Fibroblast of lung (primary cell): ENCODE data around the gene ELAVL1. TPM values are rescaled to one million over a fixed set of nuclear protein-coding genes. Genes with fewer than 3 reads are reported as not detected.

ENCODE experiments used
- DNase-seq, 2 donors: peaks; one replicate each; pipeline versions ENCODE4 v3.0.0 to v3.0.0-alpha.2; 2010; ENCODE audit warnings: low read depth in 2 of 2
- H2AFZ ChIP-seq: 2 replicates; pipeline ENCODE4 v1.5.1; 2012; ENCODE audit warnings: low read length, control low read depth, inconsistent platforms
- H3K27ac ChIP-seq: 2 replicates; pipeline ENCODE4 v1.5.1; 2011; ENCODE audit warnings: low read length, control low read depth; ENCODE audit not compliant: insufficient read depth
- H3K27me3 ChIP-seq: 2 replicates; pipeline ENCODE4 v1.5.1; 2011; ENCODE audit warnings: mild to moderate bottlenecking, low read length; ENCODE audit not compliant: control insufficient read depth, insufficient read depth
- H3K36me3 ChIP-seq: 2 replicates; pipeline ENCODE4 v1.5.1; 2011; ENCODE audit warnings: low read length; ENCODE audit not compliant: control insufficient read depth, insufficient read depth
- H3K4me1 ChIP-seq: 2 replicates; pipeline ENCODE4 v1.5.1; 2011; ENCODE audit warnings: low read length; ENCODE audit not compliant: control insufficient read depth, insufficient read depth; ENCODE audit errors: extremely low read depth
- H3K4me2 ChIP-seq: 2 replicates; pipeline ENCODE4 v1.5.1; 2011; ENCODE audit warnings: low read length, control low read depth; ENCODE audit not compliant: insufficient read depth; ENCODE audit errors: extremely low read depth
- H3K4me3 ChIP-seq, 4 experiments: fragments of 200-600 bp in 1 of 4; sonication (generic) in 1 of 4; replicated peaks in 1 of 4; 2 replicates each; pipeline ENCODE4 v1.5.1; 2011 to 2016; ENCODE audit warnings: low read length in 4 of 4, low read depth in 3 of 4, mild to moderate bottlenecking in 3 of 4, control low read depth in 2 of 4, inconsistent platforms in 1 of 4, mixed read lengths in 1 of 4; ENCODE audit not compliant: insufficient read depth in 1 of 4; ENCODE audit errors: control extremely low read depth in 1 of 4
- H3K79me2 ChIP-seq: 2 replicates; pipeline ENCODE4 v1.5.1; 2012; ENCODE audit warnings: mild to moderate bottlenecking, low read length, inconsistent platforms; ENCODE audit not compliant: control insufficient read depth, insufficient read depth
- H3K9ac ChIP-seq: 2 replicates; pipeline ENCODE4 v1.5.1; 2011; ENCODE audit warnings: mild to moderate bottlenecking, low read length, control low read depth; ENCODE audit not compliant: insufficient read depth
- H3K9me3 ChIP-seq: 2 replicates; pipeline ENCODE4 v1.5.1; 2012; ENCODE audit warnings: low read depth, low read length; ENCODE audit not compliant: control insufficient read depth, insufficient read depth
- H4K20me1 ChIP-seq: 2 replicates; pipeline ENCODE4 v1.5.1; 2011; ENCODE audit warnings: low read length; ENCODE audit not compliant: control insufficient read depth, insufficient read depth; ENCODE audit errors: extremely low read depth
- EZH2 ChIP-seq: IDR thresholded peaks from 2 replicates; pipeline ENCODE4 v1.5.1; 2012; ENCODE audit warnings: low read length, control low read depth, mild to moderate bottlenecking; ENCODE audit errors: missing control alignments
- polyA plus RNA-seq, 2 donors: library from polyadenylated mRNA; depleted of rRNA in 1 of 2; stranded (reverse) in 1 of 2; unstranded in 1 of 2; fragments of >200 nt; gene quantifications; 2 replicates each; pipeline ENCODE4 v1.2.1, GENCODE V29; 2011 to 2012; ENCODE audit warnings: missing spikeins in 1 of 2
- total RNA-seq: library from RNA; depleted of rRNA; stranded (reverse); fragments of >200 nt; gene quantifications from 2 replicates; pipeline ENCODE4 v1.2.1, GENCODE V29; 2014
- TF ChIP-seq, protein P1 (sequence below), 2 donors: IDR thresholded peaks in 1 of 2; conservative IDR thresholded peaks in 1 of 2; 1 replicate in 1 of 2; 2 replicates in 1 of 2; pipeline ENCODE4 v1.5.1; 2011 to 2012; ENCODE audit warnings: low read length in 2 of 2, control low read depth in 1 of 2, inconsistent platforms in 1 of 2, low read depth in 1 of 2, mild to moderate bottlenecking in 1 of 2

The ELAVL1 gene
- total and polyA plus RNA-seq, 2 donors (not counting 1 experiment from before 2014, with no cell fraction given) = 15.2 to 61.6 TPM

DNA sequence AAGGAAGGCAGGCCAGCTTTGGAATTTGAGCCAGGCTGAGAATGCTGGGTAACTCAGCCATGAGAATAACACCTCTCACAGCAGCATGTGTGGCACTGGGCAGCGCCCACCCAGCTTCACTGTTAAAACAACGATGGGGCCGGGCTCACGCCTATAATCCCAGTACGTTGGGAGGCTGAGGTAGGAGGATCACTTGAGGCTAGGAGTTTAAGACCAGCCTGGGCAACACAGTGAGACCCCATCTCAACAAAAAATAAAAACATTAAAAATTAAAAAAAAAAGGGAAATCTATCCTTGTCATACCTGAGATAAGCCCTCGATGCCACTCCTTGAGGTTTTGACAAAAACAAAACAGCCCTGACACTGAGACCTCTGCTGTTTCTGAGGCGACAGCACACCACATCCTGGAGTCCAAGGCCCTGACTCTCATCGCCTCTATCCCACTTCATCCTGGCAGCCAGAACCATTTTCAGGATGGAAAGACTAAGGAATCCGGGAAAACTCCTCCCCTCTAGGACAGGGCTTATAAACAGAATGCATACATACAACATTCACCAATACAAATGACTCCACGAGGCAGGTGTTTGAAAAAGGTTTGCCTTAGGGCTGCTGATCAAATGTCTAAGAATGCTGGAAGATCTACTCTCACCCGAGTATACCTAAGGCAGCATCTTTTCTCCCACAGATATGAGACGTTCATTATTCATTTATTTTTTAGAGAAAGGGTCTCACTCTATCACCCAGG lies 39.3 kb downstream of the ELAVL1 start:
- Histone ChIP-seq H3K79me2 (no peaks in the 10 kb centered on the region), H3K4me2 (no peak overlapping the region), H4K20me1 (peaks cover 2% of the 10 kb centered on the region), H2AFZ (no peak overlapping the region), H3K9ac (no peak overlapping the region), H3K4me1 (no peaks in the 10 kb centered on the region), H3K27me3 (no peaks in the 10 kb centered on the region), H3K27ac (no peak overlapping the region), H3K36me3 (peaks cover 10% of the 10 kb centered on the region), H3K9me3 (no peaks in the 10 kb centered on the region), H3K4me3 (no peak overlapping the region)
- no peak for TF ChIP-seq EZH2
- TF ChIP-seq, protein P1, sequence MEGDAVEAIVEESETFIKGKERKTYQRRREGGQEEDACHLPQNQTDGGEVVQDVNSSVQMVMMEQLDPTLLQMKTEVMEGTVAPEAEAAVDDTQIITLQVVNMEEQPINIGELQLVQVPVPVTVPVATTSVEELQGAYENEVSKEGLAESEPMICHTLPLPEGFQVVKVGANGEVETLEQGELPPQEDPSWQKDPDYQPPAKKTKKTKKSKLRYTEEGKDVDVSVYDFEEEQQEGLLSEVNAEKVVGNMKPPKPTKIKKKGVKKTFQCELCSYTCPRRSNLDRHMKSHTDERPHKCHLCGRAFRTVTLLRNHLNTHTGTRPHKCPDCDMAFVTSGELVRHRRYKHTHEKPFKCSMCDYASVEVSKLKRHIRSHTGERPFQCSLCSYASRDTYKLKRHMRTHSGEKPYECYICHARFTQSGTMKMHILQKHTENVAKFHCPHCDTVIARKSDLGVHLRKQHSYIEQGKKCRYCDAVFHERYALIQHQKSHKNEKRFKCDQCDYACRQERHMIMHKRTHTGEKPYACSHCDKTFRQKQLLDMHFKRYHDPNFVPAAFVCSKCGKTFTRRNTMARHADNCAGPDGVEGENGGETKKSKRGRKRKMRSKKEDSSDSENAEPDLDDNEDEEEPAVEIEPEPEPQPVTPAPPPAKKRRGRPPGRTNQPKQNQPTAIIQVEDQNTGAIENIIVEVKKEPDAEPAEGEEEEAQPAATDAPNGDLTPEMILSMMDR (conservative IDR thresholded peaks at IDR 0.05 in 1 of 2, IDR thresholded peaks at IDR 0.05 in 1 of 2; ENCODE audit: low read depth in 1 of 2, low read length in 2 of 2) = no peak
- DNase-seq = no peak

DNA sequence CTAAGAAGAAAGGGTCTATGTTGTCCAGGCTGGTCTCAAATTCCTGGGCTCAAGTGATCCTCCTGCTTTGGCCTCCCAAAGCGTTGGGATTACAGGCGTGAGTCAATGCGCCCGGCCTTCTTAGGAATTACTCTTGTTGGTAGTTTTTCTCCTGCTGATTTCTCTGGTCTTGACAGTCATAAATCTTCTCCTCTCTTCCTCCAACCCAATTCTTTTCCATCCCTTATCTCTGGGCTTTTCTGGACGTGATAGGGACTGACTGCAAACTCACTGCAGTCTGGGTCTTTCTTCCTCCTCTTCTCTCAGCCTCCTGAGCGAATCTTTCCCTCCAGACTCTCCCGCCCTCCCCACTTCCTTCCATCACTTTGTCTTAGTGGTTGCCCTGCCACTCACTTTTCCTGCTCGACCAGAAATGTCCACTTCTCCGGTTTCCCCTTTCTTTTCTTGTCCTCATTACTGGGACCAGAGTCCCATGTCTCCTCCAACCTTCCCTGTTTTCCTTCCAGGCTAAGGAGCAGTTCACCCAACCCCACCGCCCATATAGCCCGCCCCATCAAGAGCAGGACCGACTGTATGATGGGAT lies 40.1 kb downstream of the ELAVL1 start:
- no peaks in the 10 kb centered on the region for H3K27me3 ChIP-seq
- no peak overlapping the region for H3K4me3 ChIP-seq
- no peaks in the 10 kb centered on the region for H3K4me1 ChIP-seq
- H3K9ac ChIP-seq = no peak overlapping the region
- no peak overlapping the region for H2AFZ ChIP-seq
- H4K20me1 ChIP-seq = peaks cover 2% of the 10 kb centered on the region
- no peak for DNase-seq
- H3K27ac ChIP-seq = no peak overlapping the region
- TF ChIP-seq, protein P1 (conservative IDR thresholded peaks at IDR 0.05 in 1 of 2, IDR thresholded peaks at IDR 0.05 in 1 of 2; ENCODE audit: low read depth in 1 of 2, low read length in 2 of 2) = no peak
- no peak for TF ChIP-seq EZH2
- no peaks in the 10 kb centered on the region for H3K9me3 ChIP-seq
- no peak overlapping the region for H3K4me2 ChIP-seq
- H3K36me3 ChIP-seq = peaks cover 10% of the 10 kb centered on the region
- no peaks in the 10 kb centered on the region for H3K79me2 ChIP-seq

DNA sequence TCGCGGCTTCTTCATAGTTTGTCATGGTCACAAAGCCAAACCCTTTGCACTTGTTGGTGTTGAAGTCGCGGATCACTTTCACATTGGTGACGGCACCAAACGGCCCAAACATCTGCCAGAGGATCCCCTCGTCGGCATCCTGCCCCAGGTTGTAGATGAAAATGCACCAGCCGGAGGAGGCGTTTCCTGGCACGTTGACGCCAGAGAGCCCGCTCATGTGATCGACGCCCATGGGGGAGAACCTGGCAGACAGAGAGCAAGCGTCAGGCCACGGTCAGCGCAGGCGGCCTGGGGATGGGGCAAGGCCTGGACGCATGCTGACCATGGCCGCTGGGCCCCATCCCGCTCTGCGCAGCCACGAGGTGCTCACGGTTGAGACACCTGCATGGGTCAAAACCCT lies 41.9 kb downstream of the ELAVL1 start:
- Histone ChIP-seq H3K4me2 (no peak overlapping the region), H3K36me3 (peaks cover 8% of the 10 kb centered on the region)

More for the DNA sequence above, 41.9 kb downstream of the ELAVL1 start:
- Histone ChIP-seq H3K27ac (no peak overlapping the region), H4K20me1 (peaks cover 2% of the 10 kb centered on the region), H3K4me1 (no peaks in the 10 kb centered on the region), H3K27me3 (no peaks in the 10 kb centered on the region), H3K79me2 (no peaks in the 10 kb centered on the region), H3K9ac (no peak overlapping the region), H3K4me3 (no peak overlapping the region), H2AFZ (no peak overlapping the region), H3K9me3 (no peaks in the 10 kb centered on the region)
- TF ChIP-seq EZH2 = no peak
- TF ChIP-seq, protein P1 (conservative IDR thresholded peaks at IDR 0.05 in 1 of 2, IDR thresholded peaks at IDR 0.05 in 1 of 2; ENCODE audit: low read depth in 1 of 2, low read length in 2 of 2) = no peak
- no peak for DNase-seq
